WTC11 (cell line): ENCODE data around the gene ACIN1. TPM values are rescaled to one million over a fixed set of nuclear protein-coding genes. Genes with fewer than 3 reads are reported as not detected.

ENCODE experiments used
- ATAC-seq: fragments of 200-7000 bp; cut with Tn5 transposase; 2 replicates; pipeline ENCODE4 v1.10.0; 2021; ENCODE audit warnings: mild to moderate bottlenecking, moderate library complexity
- CTCF ChIA-PET: fragments of 300-600 bp; sonication (Branson Sonifier 250); formaldehyde crosslinking; loops from one replicate; lab custom pipeline; 2021; ENCODE audit warnings: antibody characterized with exemption; lab: Charles Lee
- POLR2A ChIA-PET: fragments of 350-600 bp; sonication (Branson Sonifier 250); formaldehyde crosslinking; loops from one replicate; lab custom pipeline; 2021; ENCODE audit warnings: antibody characterized with exemption; lab: Charles Lee
- DNase-seq: peaks from one replicate; pipeline ENCODE4 v3.0.0; 2021; ENCODE audit warnings: low spot score
- H3K27ac Mint-ChIP-seq: 2 replicates; pipeline ENCODE4 v1.8.0; 2021; ENCODE audit warnings: mixed read lengths
- H3K27me3 Mint-ChIP-seq: 2 replicates; pipeline ENCODE4 v1.8.0; 2021; ENCODE audit warnings: low read depth, mild to moderate bottlenecking, moderate library complexity, mixed read lengths
- H3K36me3 Mint-ChIP-seq: 2 replicates; pipeline ENCODE4 v1.8.0; 2021; ENCODE audit warnings: mixed read lengths
- H3K4me1 Mint-ChIP-seq: 2 replicates; pipeline ENCODE4 v1.8.0; 2022; ENCODE audit warnings: mixed read lengths
- H3K4me3 Mint-ChIP-seq: 2 replicates; pipeline ENCODE4 v1.8.0; 2021; ENCODE audit warnings: mild to moderate bottlenecking, moderate library complexity, mixed read lengths
- H3K9me3 Mint-ChIP-seq: 2 replicates; pipeline ENCODE4 v1.8.0; 2021; ENCODE audit warnings: mixed read lengths
- CREM ChIP-seq: sonication (generic); formaldehyde crosslinking; IDR thresholded peaks from 2 replicates; pipeline ENCODE4 v1.8.1; 2022; ENCODE audit warnings: mild to moderate bottlenecking, missing genetic modification reagents, moderate library complexity
- FOXJ3 ChIP-seq: sonication (generic); formaldehyde crosslinking; IDR thresholded peaks from 2 replicates; pipeline ENCODE4 v1.9.0; 2021; ENCODE audit warnings: missing genetic modification reagents, mild to moderate bottlenecking, borderline replicate concordance
- IRF2 ChIP-seq: sonication (generic); formaldehyde crosslinking; IDR thresholded peaks from 2 replicates; pipeline ENCODE4 v1.8.0; 2022; ENCODE audit warnings: low read depth, missing genetic modification reagents, borderline replicate concordance
- NR2C2 ChIP-seq: sonication (generic); formaldehyde crosslinking; IDR thresholded peaks from 2 replicates; pipeline ENCODE4 v1.8.0; 2022; ENCODE audit warnings: mild to moderate bottlenecking, missing genetic modification reagents
- TEAD1 ChIP-seq: sonication (generic); formaldehyde crosslinking; IDR thresholded peaks from 2 replicates; pipeline ENCODE4 v1.8.0; 2022; ENCODE audit warnings: mild to moderate bottlenecking, missing genetic modification reagents
- ZBTB21 ChIP-seq: sonication (generic); formaldehyde crosslinking; IDR thresholded peaks from 2 replicates; pipeline ENCODE4 v1.8.1; 2023; ENCODE audit warnings: mild to moderate bottlenecking, missing genetic modification reagents, borderline replicate concordance
- ZNF219 ChIP-seq: sonication (generic); formaldehyde crosslinking; IDR thresholded peaks from 2 replicates; pipeline ENCODE4 v1.8.0; 2023; ENCODE audit warnings: missing genetic modification reagents, mild to moderate bottlenecking, borderline replicate concordance
- ZNF263 ChIP-seq: sonication (generic); formaldehyde crosslinking; IDR thresholded peaks from 2 replicates; pipeline ENCODE4 v1.8.1; 2022; ENCODE audit warnings: low read depth, mild to moderate bottlenecking, moderate library complexity, missing genetic modification reagents
- total RNA-seq: library from RNA; stranded (reverse); gene quantifications from 3 replicates; pipeline ENCODE4 v1.2.3, GENCODE V29; 2021
- TF ChIP-seq, protein P1 (sequence below): fragments of 250-450 bp; sonication (Bioruptor Pico); IDR thresholded peaks from 2 replicates; pipeline ENCODE4 v2.1.2; 2022; ENCODE audit warnings: mild to moderate bottlenecking, moderate library complexity
- TF ChIP-seq, protein P2 (sequence below): fragments of 250-450 bp; sonication (Bioruptor Pico); IDR thresholded peaks from 2 replicates; pipeline ENCODE4 v1.9.0; 2021; ENCODE audit warnings: moderate library complexity, mild to moderate bottlenecking, inconsistent platforms, borderline replicate concordance
- TF ChIP-seq, protein P3 (sequence below): sonication (generic); formaldehyde crosslinking; IDR thresholded peaks from 2 replicates; pipeline ENCODE4 v1.8.1; 2022; ENCODE audit warnings: mild to moderate bottlenecking, missing genetic modification reagents, moderate library complexity, borderline replicate concordance
- TF ChIP-seq, protein P4 (sequence below): sonication (generic); formaldehyde crosslinking; IDR thresholded peaks from 2 replicates; pipeline ENCODE4 v1.8.1; 2022; ENCODE audit warnings: low read depth, mild to moderate bottlenecking, moderate library complexity, missing genetic modification reagents, borderline replicate concordance
- TF ChIP-seq, protein P5 (sequence below): sonication (generic); formaldehyde crosslinking; IDR thresholded peaks from 2 replicates; pipeline ENCODE4 v1.8.1; 2023; ENCODE audit warnings: mild to moderate bottlenecking, missing genetic modification reagents, borderline replicate concordance
- TF ChIP-seq, protein P6 (sequence below): sonication (generic); formaldehyde crosslinking; IDR thresholded peaks from 2 replicates; pipeline ENCODE4 v1.8.0; 2022; ENCODE audit warnings: missing genetic modification reagents
- TF ChIP-seq, protein P7 (sequence below): sonication (generic); formaldehyde crosslinking; IDR thresholded peaks from 2 replicates; pipeline ENCODE4 v1.8.0; 2022; ENCODE audit warnings: mild to moderate bottlenecking, missing genetic modification reagents

Gene ACIN1
- total RNA-seq, 1 experiment from 2014 or later, result 229 TPM

DNA sequence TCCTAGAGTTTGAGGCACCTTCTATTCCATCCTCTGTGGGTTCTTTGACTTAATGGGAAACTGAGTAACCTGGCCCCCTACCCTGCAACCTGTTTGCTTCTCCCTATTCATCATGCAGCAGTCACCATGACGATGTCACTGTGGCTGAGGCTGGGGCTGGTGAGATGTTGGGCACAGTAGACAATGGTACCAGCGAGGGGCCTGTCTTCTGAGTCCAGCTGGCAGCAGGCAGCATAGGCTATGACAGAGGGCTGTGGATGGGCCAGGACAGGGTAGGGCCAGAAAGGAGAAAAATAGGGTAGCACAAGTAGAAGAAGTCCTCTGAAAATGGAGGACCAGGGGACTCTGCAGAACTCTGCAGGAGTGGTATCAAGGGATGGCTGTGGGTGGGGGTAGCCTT, 7.9 kb upstream of the ACIN1 start:
- Mint-ChIP-seq H3K4me3 (no peak overlapping the region), H3K27me3 (peaks cover 15% of the 10 kb centered on the region), H3K27ac (no peak overlapping the region)
- ATAC-seq, result no peak
- CTCF ChIA-PET, result interaction anchor here (1.6 to 6.9 kb wide), 2 partner anchors 18 to 26 kb away, joined by 3 to 43 read pairs; no protein-coding TSS in a partner anchor
- TF ChIP-seq, protein P1, sequence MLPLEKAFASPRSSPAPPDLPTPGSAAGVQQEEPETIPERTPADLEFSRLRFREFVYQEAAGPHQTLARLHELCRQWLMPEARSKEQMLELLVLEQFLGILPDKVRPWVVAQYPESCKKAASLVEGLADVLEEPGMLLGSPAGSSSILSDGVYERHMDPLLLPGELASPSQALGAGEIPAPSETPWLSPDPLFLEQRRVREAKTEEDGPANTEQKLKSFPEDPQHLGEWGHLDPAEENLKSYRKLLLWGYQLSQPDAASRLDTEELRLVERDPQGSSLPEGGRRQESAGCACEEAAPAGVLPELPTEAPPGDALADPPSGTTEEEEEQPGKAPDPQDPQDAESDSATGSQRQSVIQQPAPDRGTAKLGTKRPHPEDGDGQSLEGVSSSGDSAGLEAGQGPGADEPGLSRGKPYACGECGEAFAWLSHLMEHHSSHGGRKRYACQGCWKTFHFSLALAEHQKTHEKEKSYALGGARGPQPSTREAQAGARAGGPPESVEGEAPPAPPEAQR (CRISPR knock-in tag), result no peak
- TF ChIP-seq, protein P2, sequence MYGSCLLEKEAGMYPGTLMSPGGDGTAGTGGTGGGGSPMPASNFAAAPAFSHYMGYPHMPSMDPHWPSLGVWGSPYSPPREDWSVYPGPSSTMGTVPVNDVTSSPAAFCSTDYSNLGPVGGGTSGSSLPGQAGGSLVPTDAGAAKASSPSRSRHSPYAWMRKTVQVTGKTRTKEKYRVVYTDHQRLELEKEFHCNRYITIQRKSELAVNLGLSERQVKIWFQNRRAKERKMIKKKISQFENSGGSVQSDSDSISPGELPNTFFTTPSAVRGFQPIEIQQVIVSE (CRISPR knock-in tag), result no peak
- TF ChIP-seq ZNF219, result no peak
- TF ChIP-seq CREM (CRISPR knock-in tag), result no peak
- TF ChIP-seq FOXJ3, result no peak
- TF ChIP-seq IRF2 (CRISPR knock-in tag), result no peak
- TF ChIP-seq, protein P3, sequence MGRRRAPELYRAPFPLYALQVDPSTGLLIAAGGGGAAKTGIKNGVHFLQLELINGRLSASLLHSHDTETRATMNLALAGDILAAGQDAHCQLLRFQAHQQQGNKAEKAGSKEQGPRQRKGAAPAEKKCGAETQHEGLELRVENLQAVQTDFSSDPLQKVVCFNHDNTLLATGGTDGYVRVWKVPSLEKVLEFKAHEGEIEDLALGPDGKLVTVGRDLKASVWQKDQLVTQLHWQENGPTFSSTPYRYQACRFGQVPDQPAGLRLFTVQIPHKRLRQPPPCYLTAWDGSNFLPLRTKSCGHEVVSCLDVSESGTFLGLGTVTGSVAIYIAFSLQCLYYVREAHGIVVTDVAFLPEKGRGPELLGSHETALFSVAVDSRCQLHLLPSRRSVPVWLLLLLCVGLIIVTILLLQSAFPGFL (CRISPR knock-in tag), result no peak
- TF ChIP-seq, protein P4, sequence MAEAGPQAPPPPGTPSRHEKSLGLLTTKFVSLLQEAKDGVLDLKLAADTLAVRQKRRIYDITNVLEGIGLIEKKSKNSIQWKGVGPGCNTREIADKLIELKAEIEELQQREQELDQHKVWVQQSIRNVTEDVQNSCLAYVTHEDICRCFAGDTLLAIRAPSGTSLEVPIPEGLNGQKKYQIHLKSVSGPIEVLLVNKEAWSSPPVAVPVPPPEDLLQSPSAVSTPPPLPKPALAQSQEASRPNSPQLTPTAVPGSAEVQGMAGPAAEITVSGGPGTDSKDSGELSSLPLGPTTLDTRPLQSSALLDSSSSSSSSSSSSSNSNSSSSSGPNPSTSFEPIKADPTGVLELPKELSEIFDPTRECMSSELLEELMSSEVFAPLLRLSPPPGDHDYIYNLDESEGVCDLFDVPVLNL (CRISPR knock-in tag), result no peak
- TF ChIP-seq, protein P5, sequence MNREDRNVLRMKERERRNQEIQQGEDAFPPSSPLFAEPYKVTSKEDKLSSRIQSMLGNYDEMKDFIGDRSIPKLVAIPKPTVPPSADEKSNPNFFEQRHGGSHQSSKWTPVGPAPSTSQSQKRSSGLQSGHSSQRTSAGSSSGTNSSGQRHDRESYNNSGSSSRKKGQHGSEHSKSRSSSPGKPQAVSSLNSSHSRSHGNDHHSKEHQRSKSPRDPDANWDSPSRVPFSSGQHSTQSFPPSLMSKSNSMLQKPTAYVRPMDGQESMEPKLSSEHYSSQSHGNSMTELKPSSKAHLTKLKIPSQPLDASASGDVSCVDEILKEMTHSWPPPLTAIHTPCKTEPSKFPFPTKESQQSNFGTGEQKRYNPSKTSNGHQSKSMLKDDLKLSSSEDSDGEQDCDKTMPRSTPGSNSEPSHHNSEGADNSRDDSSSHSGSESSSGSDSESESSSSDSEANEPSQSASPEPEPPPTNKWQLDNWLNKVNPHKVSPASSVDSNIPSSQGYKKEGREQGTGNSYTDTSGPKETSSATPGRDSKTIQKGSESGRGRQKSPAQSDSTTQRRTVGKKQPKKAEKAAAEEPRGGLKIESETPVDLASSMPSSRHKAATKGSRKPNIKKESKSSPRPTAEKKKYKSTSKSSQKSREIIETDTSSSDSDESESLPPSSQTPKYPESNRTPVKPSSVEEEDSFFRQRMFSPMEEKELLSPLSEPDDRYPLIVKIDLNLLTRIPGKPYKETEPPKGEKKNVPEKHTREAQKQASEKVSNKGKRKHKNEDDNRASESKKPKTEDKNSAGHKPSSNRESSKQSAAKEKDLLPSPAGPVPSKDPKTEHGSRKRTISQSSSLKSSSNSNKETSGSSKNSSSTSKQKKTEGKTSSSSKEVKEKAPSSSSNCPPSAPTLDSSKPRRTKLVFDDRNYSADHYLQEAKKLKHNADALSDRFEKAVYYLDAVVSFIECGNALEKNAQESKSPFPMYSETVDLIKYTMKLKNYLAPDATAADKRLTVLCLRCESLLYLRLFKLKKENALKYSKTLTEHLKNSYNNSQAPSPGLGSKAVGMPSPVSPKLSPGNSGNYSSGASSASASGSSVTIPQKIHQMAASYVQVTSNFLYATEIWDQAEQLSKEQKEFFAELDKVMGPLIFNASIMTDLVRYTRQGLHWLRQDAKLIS, result no peak
- no peak for TF ChIP-seq TEAD1
- no peak for TF ChIP-seq NR2C2 (CRISPR knock-in tag)
- TF ChIP-seq, protein P6, sequence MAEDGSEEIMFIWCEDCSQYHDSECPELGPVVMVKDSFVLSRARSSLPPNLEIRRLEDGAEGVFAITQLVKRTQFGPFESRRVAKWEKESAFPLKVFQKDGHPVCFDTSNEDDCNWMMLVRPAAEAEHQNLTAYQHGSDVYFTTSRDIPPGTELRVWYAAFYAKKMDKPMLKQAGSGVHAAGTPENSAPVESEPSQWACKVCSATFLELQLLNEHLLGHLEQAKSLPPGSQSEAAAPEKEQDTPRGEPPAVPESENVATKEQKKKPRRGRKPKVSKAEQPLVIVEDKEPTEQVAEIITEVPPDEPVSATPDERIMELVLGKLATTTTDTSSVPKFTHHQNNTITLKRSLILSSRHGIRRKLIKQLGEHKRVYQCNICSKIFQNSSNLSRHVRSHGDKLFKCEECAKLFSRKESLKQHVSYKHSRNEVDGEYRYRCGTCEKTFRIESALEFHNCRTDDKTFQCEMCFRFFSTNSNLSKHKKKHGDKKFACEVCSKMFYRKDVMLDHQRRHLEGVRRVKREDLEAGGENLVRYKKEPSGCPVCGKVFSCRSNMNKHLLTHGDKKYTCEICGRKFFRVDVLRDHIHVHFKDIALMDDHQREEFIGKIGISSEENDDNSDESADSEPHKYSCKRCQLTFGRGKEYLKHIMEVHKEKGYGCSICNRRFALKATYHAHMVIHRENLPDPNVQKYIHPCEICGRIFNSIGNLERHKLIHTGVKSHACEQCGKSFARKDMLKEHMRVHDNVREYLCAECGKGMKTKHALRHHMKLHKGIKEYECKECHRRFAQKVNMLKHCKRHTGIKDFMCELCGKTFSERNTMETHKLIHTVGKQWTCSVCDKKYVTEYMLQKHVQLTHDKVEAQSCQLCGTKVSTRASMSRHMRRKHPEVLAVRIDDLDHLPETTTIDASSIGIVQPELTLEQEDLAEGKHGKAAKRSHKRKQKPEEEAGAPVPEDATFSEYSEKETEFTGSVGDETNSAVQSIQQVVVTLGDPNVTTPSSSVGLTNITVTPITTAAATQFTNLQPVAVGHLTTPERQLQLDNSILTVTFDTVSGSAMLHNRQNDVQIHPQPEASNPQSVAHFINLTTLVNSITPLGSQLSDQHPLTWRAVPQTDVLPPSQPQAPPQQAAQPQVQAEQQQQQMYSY (CRISPR knock-in tag), result no peak
- TF ChIP-seq ZBTB21, result no peak
- TF ChIP-seq, protein P7, sequence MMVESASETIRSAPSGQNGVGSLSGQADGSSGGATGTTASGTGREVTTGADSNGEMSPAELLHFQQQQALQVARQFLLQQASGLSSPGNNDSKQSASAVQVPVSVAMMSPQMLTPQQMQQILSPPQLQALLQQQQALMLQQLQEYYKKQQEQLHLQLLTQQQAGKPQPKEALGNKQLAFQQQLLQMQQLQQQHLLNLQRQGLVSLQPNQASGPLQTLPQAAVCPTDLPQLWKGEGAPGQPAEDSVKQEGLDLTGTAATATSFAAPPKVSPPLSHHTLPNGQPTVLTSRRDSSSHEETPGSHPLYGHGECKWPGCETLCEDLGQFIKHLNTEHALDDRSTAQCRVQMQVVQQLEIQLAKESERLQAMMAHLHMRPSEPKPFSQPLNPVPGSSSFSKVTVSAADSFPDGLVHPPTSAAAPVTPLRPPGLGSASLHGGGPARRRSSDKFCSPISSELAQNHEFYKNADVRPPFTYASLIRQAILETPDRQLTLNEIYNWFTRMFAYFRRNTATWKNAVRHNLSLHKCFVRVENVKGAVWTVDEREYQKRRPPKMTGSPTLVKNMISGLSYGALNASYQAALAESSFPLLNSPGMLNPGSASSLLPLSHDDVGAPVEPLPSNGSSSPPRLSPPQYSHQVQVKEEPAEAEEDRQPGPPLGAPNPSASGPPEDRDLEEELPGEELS (CRISPR knock-in tag), result no peak
- no peak for TF ChIP-seq ZNF263
- TF ChIP-seq, all 79 proteins: peak for 0
- no peak for DNase-seq
- Mint-ChIP-seq H3K4me1 (peaks cover 52% of the 10 kb centered on the region), H3K9me3 (no peaks in the 10 kb centered on the region), H3K36me3 (peaks cover 15% of the 10 kb centered on the region)
- POLR2A ChIA-PET, result no interaction called here
